SK-N-SH treated with all-trans-retinoic acid at 6 μM for 48 hours (cell line): ENCODE measurements around the gene BPIFA3.

Experiments
- ATAC-seq: fragments of 200-7000 bp; cut with Tn5 transposase; 3 replicates; pipeline ENCODE4 v1.9.1; 2020; ENCODE audit warnings: mild to moderate bottlenecking, moderate library complexity
- ARNTL ChIP-seq: fragments of 450-650 bp; formaldehyde crosslinking; IDR thresholded peaks from 2 replicates; pipeline ENCODE4 v1.5.0; 2020; ENCODE audit warnings: low read depth, mild to moderate bottlenecking, moderate library complexity, borderline replicate concordance
- BACH2 ChIP-seq: fragments of 250-450 bp; sonication (Bioruptor Pico); IDR thresholded peaks from 2 replicates; pipeline ENCODE4 v1.9.0; 2021; ENCODE audit warnings: mild to moderate bottlenecking, borderline replicate concordance
- CSDC2 ChIP-seq: fragments of 250-450 bp; sonication (Bioruptor Pico); IDR thresholded peaks from 2 replicates; pipeline ENCODE4 v1.5.0; 2020; ENCODE audit warnings: mild to moderate bottlenecking, moderate library complexity
- ESRRG ChIP-seq: fragments of 250-450 bp; sonication (Bioruptor Pico); IDR thresholded peaks from 2 replicates; pipeline ENCODE4 v1.6.1; 2021; ENCODE audit warnings: mild to moderate bottlenecking
- GLIS3 ChIP-seq: fragments of 250-450 bp; sonication (Bioruptor Pico); IDR thresholded peaks from 2 replicates; pipeline ENCODE4 v1.5.0; 2020; ENCODE audit warnings: mild to moderate bottlenecking, moderate library complexity
- ISL1 ChIP-seq: fragments of 250-450 bp; sonication (Bioruptor Pico); IDR thresholded peaks from 2 replicates; pipeline ENCODE4 v2.1.2; 2022; ENCODE audit warnings: mild to moderate bottlenecking, moderate library complexity
- PPARA ChIP-seq: fragments of 250-450 bp; sonication (Bioruptor Pico); IDR thresholded peaks from 2 replicates; pipeline ENCODE4 v1.5.0; 2020; ENCODE audit warnings: mild to moderate bottlenecking, borderline replicate concordance
- RARB ChIP-seq: fragments of 250-450 bp; sonication (Bioruptor Pico); IDR thresholded peaks from 2 replicates; pipeline ENCODE4 v1.8.0; 2021; ENCODE audit warnings: mild to moderate bottlenecking, moderate library complexity
- SNAI2 ChIP-seq: fragments of 250-450 bp; sonication (Bioruptor Pico); IDR thresholded peaks from 2 replicates; pipeline ENCODE4 v1.5.0; 2020; ENCODE audit warnings: mild to moderate bottlenecking, moderate library complexity
- TCF4 ChIP-seq: fragments of 250-450 bp; sonication (Bioruptor Pico); IDR thresholded peaks from 2 replicates; pipeline ENCODE4 v1.8.0; 2021; ENCODE audit warnings: mild to moderate bottlenecking, moderate library complexity, borderline replicate concordance
- TOX ChIP-seq: fragments of 250-450 bp; sonication (Bioruptor Pico); IDR thresholded peaks from 2 replicates; pipeline ENCODE4 v1.8.0; 2021; ENCODE audit warnings: mild to moderate bottlenecking, moderate library complexity, borderline replicate concordance
- ZC3H10 ChIP-seq: fragments of 250-450 bp; sonication (Bioruptor Pico); IDR thresholded peaks from 2 replicates; pipeline ENCODE4 v1.5.1; 2021; ENCODE audit warnings: mild to moderate bottlenecking, moderate library complexity
- ZFP3 ChIP-seq: fragments of 250-450 bp; sonication (Bioruptor Pico); IDR thresholded peaks from 2 replicates; pipeline ENCODE4 v1.5.0; 2020; ENCODE audit warnings: mild to moderate bottlenecking, moderate library complexity
- ZFP30 ChIP-seq: fragments of 450-650 bp; formaldehyde crosslinking; IDR thresholded peaks from 2 replicates; pipeline ENCODE4 v1.5.0; 2022; ENCODE audit warnings: mild to moderate bottlenecking, moderate library complexity
- ZNF565 ChIP-seq: fragments of 450-650 bp; formaldehyde crosslinking; conservative IDR thresholded peaks from 2 replicates; pipeline ENCODE4 v1.5.0; 2020; ENCODE audit warnings: low read depth, mild to moderate bottlenecking, moderate library complexity
- ZNF70 ChIP-seq: fragments of 450-650 bp; formaldehyde crosslinking; IDR thresholded peaks from 2 replicates; pipeline ENCODE4 v1.5.0; 2020; ENCODE audit warnings: mild to moderate bottlenecking, moderate library complexity
- ZNF8 ChIP-seq: fragments of 450-650 bp; formaldehyde crosslinking; IDR thresholded peaks from 2 replicates; pipeline ENCODE4 v1.5.0; 2020; ENCODE audit warnings: mild to moderate bottlenecking, moderate library complexity
- TF ChIP-seq, protein P1 (sequence below): fragments of 250-450 bp; sonication (Bioruptor Pico); IDR thresholded peaks from 2 replicates; pipeline ENCODE4 v1.8.0; 2021; ENCODE audit warnings: low read depth, mild to moderate bottlenecking, moderate library complexity, borderline replicate concordance
- TF ChIP-seq, protein P2 (sequence below): fragments of 250-450 bp; sonication (Bioruptor Pico); IDR thresholded peaks from 2 replicates; pipeline ENCODE4 v1.8.0; 2020; ENCODE audit warnings: mild to moderate bottlenecking, moderate library complexity, borderline replicate concordance
- TF ChIP-seq, protein P3 (sequence below): fragments of 250-450 bp; sonication (Bioruptor Pico); IDR thresholded peaks from 2 replicates; pipeline ENCODE4 v1.5.1; 2020; ENCODE audit warnings: low read depth, mild to moderate bottlenecking, moderate library complexity
- TF ChIP-seq, protein P4 (sequence below): fragments of 250-450 bp; sonication (Bioruptor Pico); IDR thresholded peaks from 2 replicates; pipeline ENCODE4 v1.5.1; 2021; ENCODE audit warnings: mild to moderate bottlenecking, moderate library complexity

The BPIFA3 gene

DNA sequence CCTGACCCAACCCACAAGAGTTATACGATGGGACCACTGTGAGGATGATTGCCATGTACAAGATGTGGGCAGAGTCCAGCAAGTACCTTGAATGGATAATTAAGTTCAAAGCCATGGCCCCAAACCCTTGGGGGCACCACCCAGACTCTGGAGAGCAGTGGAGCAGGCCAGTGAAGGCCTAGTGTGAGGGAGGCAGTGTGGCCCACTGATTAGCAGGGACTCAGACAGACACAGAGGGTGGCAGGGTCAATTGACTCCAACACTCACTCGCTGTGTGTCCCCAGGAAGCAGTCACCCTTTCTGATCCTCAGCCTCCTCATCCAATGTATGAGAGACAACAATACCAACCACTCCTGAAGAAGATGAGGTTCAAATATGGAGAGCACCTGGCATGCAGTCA lies 16.9 kb downstream of the BPIFA3 start:
- no peak for ATAC-seq
- TF ChIP-seq RARB, result no peak
- no peak for TF ChIP-seq GLIS3 (CRISPR knock-in tag)

DNA sequence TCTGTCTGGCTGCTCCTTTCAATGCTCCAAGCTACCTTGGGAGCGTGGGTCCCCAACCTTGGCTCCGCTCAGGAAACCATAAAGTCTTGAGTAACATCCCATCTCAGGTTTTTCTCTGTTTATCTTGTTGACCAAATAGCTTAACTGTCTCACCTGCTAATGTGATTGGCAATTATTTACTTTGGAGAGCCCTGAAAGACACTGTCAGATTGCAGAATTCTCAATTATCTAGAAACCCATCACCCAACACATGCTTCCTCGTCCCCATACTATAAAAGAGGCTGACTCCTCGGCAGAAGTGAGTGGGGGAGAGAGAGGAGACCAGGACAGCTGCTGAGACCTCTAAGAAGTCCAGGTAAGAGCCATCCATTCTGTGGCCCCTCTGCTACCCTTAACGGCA lies 18.5 kb downstream of the BPIFA3 start, which contains the start of gene BPIFA1:
Gene BPIFA1, plus strand, starts transcription at position 301 of the 400 bp plus-strand sequence. CDS start 1,716 bp downstream, outside the sequence.
- no peak for ATAC-seq
- TF ChIP-seq TOX (CRISPR knock-in tag), result no peak
- no peak for TF ChIP-seq ISL1 (CRISPR knock-in tag)
- TF ChIP-seq, protein P1, sequence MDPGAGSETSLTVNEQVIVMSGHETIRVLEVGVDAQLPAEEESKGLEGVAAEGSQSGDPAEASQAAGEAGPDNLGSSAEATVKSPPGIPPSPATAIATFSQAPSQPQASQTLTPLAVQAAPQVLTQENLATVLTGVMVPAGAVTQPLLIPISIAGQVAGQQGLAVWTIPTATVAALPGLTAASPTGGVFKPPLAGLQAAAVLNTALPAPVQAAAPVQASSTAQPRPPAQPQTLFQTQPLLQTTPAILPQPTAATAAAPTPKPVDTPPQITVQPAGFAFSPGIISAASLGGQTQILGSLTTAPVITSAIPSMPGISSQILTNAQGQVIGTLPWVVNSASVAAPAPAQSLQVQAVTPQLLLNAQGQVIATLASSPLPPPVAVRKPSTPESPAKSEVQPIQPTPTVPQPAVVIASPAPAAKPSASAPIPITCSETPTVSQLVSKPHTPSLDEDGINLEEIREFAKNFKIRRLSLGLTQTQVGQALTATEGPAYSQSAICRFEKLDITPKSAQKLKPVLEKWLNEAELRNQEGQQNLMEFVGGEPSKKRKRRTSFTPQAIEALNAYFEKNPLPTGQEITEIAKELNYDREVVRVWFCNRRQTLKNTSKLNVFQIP (CRISPR knock-in tag), result no peak
- TF ChIP-seq, protein P2, sequence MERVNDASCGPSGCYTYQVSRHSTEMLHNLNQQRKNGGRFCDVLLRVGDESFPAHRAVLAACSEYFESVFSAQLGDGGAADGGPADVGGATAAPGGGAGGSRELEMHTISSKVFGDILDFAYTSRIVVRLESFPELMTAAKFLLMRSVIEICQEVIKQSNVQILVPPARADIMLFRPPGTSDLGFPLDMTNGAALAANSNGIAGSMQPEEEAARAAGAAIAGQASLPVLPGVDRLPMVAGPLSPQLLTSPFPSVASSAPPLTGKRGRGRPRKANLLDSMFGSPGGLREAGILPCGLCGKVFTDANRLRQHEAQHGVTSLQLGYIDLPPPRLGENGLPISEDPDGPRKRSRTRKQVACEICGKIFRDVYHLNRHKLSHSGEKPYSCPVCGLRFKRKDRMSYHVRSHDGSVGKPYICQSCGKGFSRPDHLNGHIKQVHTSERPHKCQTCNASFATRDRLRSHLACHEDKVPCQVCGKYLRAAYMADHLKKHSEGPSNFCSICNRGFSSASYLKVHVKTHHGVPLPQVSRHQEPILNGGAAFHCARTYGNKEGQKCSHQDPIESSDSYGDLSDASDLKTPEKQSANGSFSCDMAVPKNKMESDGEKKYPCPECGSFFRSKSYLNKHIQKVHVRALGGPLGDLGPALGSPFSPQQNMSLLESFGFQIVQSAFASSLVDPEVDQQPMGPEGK (CRISPR knock-in tag), result no peak
- no peak for TF ChIP-seq ZFP30 (CRISPR knock-in tag)
- TF ChIP-seq ZNF8 (CRISPR knock-in tag), result no peak
- TF ChIP-seq ZNF70 (CRISPR knock-in tag), result no peak
- TF ChIP-seq ESRRG, result no peak
- TF ChIP-seq ARNTL (CRISPR knock-in tag), result no peak

DNA sequence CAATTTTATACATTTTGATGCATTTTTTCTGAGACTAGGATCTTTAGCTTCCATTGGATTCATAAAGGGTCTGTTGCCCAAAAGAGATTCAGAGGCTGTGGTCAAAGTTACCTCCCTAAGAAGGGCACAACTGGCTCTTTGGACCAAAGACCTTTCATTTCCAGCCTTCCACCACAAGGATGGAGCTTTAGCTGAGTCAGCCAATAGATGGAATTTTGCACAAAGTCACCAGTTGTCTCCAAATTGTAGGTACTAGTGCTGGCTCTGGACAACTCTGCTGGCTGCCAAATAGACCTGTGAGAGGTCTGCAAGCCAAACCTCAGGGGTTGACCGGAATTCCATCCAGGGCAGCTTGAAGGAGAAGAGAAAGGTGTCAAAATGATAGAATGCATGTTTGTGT lies 19.2 kb downstream of the BPIFA3 start:
- ATAC-seq, result no peak
- TF ChIP-seq ZNF8 (CRISPR knock-in tag), result no peak
- TF ChIP-seq SNAI2 (CRISPR knock-in tag), result no peak
- no peak for TF ChIP-seq ARNTL (CRISPR knock-in tag)
- TF ChIP-seq, protein P3, sequence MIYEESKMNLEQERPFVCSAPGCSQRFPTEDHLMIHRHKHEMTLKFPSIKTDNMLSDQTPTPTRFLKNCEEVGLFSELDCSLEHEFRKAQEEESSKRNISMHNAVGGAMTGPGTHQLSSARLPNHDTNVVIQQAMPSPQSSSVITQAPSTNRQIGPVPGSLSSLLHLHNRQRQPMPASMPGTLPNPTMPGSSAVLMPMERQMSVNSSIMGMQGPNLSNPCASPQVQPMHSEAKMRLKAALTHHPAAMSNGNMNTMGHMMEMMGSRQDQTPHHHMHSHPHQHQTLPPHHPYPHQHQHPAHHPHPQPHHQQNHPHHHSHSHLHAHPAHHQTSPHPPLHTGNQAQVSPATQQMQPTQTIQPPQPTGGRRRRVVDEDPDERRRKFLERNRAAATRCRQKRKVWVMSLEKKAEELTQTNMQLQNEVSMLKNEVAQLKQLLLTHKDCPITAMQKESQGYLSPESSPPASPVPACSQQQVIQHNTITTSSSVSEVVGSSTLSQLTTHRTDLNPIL (CRISPR knock-in tag), result no peak
- no peak for TF ChIP-seq TOX (CRISPR knock-in tag)

DNA sequence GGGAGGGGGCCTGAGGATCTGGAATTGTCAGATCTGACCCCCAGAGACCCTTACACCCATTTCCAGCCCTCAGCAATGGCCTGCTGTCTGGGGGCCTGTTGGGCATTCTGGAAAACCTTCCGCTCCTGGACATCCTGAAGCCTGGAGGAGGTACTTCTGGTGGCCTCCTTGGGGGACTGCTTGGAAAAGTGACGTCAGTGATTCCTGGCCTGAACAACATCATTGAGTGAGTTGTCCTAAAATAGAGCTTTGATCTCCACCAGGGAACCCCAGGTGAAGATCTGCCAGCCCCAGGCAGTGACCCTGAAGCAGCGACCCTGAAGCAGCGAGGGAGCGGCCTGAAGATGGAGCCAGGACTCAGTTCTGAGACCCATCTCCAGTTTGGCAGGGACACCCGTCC lies 20.8 kb downstream of the BPIFA3 start:
- ATAC-seq, result no peak
- no peak for TF ChIP-seq ZNF565 (CRISPR knock-in tag)
- no peak for TF ChIP-seq ESRRG
- TF ChIP-seq, protein P3 (CRISPR knock-in tag), result no peak
- TF ChIP-seq GLIS3 (CRISPR knock-in tag), result no peak
- TF ChIP-seq ZFP3, result no peak
- no peak for TF ChIP-seq BACH2 (CRISPR knock-in tag)
- TF ChIP-seq CSDC2 (CRISPR knock-in tag), result no peak
- TF ChIP-seq TCF4 (CRISPR knock-in tag), result no peak
- no peak for TF ChIP-seq SNAI2 (CRISPR knock-in tag)
- TF ChIP-seq ZNF70 (CRISPR knock-in tag), result no peak
- TF ChIP-seq RARB, result no peak
- TF ChIP-seq, protein P4, sequence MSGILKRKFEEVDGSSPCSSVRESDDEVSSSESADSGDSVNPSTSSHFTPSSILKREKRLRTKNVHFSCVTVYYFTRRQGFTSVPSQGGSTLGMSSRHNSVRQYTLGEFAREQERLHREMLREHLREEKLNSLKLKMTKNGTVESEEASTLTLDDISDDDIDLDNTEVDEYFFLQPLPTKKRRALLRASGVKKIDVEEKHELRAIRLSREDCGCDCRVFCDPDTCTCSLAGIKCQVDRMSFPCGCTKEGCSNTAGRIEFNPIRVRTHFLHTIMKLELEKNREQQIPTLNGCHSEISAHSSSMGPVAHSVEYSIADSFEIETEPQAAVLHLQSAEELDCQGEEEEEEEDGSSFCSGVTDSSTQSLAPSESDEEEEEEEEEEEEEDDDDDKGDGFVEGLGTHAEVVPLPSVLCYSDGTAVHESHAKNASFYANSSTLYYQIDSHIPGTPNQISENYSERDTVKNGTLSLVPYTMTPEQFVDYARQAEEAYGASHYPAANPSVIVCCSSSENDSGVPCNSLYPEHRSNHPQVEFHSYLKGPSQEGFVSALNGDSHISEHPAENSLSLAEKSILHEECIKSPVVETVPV (CRISPR knock-in tag), result no peak
- no peak for TF ChIP-seq TOX (CRISPR knock-in tag)
- TF ChIP-seq ARNTL (CRISPR knock-in tag), result no peak

DNA sequence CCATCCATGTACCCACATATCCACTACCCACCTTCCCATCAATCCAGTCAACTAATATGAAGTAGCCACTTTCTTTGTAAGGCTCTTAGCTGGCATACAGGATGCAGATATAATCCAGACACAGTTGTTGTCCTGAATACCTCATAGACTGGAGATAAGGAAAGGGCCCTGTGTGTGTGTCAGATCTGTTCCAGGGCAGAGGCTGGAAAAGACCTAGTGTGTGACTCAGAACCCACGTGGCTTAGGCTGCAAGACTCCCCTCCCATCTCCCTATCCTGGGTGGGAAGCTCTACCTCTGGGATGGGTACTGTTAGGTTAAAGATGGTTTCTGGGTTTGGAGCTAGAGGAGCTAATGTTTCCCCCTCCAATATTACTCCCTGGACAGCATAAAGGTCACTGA lies 22.3 kb downstream of the BPIFA3 start:
- no peak for ATAC-seq
- no peak for TF ChIP-seq ISL1 (CRISPR knock-in tag)
- no peak for TF ChIP-seq PPARA (CRISPR knock-in tag)
- no peak for TF ChIP-seq ZFP3
- no peak for TF ChIP-seq ESRRG
- TF ChIP-seq, protein P1 (CRISPR knock-in tag), result no peak
- TF ChIP-seq ZC3H10, result no peak
- no peak for TF ChIP-seq ZNF565 (CRISPR knock-in tag)
- TF ChIP-seq, all 23 proteins: peak for 0
